Osteocyte (in vitro differentiated cells): Measurements from ENCODE around the gene NFKB1. TPM values are rescaled to one million over a fixed set of nuclear protein-coding genes. Genes with fewer than 3 reads are reported as not detected.

Source experiments
- DNase-seq: peaks from one replicate; pipeline ENCODE4 v3.0.0; 2021; ENCODE audit warnings: mixed read lengths; ENCODE audit not compliant: unreplicated experiment; ENCODE audit errors: extremely low spot score
- H3K27ac Mint-ChIP-seq: one replicate; pipeline ENCODE4 v1.8.0; 2021; ENCODE audit warnings: mild to moderate bottlenecking, mixed read lengths; ENCODE audit not compliant: unreplicated experiment
- H3K27me3 Mint-ChIP-seq: one replicate; pipeline ENCODE4 v1.8.0; 2021; ENCODE audit warnings: mixed read lengths; ENCODE audit not compliant: unreplicated experiment
- H3K36me3 Mint-ChIP-seq: one replicate; pipeline ENCODE4 v1.8.0; 2021; ENCODE audit warnings: mixed read lengths; ENCODE audit not compliant: unreplicated experiment
- H3K4me1 Mint-ChIP-seq: one replicate; pipeline ENCODE4 v1.8.0; 2021; ENCODE audit warnings: mixed read lengths; ENCODE audit not compliant: unreplicated experiment
- H3K4me3 Mint-ChIP-seq: one replicate; pipeline ENCODE4 v1.8.0; 2021; ENCODE audit warnings: mild to moderate bottlenecking, moderate library complexity, mixed read lengths; ENCODE audit not compliant: unreplicated experiment
- H3K9me3 Mint-ChIP-seq: one replicate; pipeline ENCODE4 v1.8.0; 2021; ENCODE audit warnings: mixed read lengths; ENCODE audit not compliant: unreplicated experiment
- CTCF ChIP-seq: fragments of 200-600 bp; sonication (generic); IDR thresholded peaks from 2 replicates; pipeline ENCODE4 v1.5.0; 2021; ENCODE audit warnings: antibody characterized with exemption, mild to moderate bottlenecking, moderate library complexity
- total RNA-seq: library from RNA; stranded (reverse); gene quantifications from 2 replicates; pipeline ENCODE4 v1.2.1, GENCODE V29; 2021

Gene NFKB1
- total RNA-seq, 1 donor from 2014 or later, result 27.9 TPM

DNA sequence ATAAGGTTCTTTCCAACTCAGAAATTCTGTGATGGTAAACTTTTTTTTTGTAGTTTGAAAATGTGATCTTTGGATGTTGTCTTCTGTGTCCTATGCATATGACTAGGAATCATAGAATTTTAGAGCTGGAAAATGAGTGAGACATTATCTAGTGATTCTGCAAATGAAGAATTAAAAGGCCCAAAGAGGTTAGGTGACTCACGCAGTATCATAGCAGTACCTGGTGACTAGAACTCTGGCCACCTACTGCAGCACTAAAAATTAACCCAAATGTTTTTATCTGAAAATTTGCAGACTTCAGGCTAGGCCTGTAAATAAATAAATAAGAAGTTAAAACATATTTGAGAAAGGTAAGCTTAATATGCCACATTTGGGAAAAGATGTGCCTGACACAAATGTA lies 52.8 kb downstream of the NFKB1 start:
- peaks cover 25% of the 10 kb centered on the region for H3K4me1 Mint-ChIP-seq
- TF ChIP-seq CTCF, result no peak
- no peak overlapping the region for H3K4me3 Mint-ChIP-seq
- DNase-seq, result no peak
- H3K27ac Mint-ChIP-seq, result peak overlapping the region; percentile 77
- H3K9me3 Mint-ChIP-seq, result no peaks in the 10 kb centered on the region
- no peaks in the 10 kb centered on the region for H3K27me3 Mint-ChIP-seq
- H3K36me3 Mint-ChIP-seq, result peaks cover 2% of the 10 kb centered on the region

GRCh38 chr4:102554482-102554881 lies 53.3 kb downstream of the NFKB1 start:
- DNase-seq, result no peak
- Mint-ChIP-seq H3K27me3 (no peaks in the 10 kb centered on the region), H3K27ac (peak overlapping the region; percentile 77), H3K4me3 (no peak overlapping the region), H3K36me3 (peaks cover 2% of the 10 kb centered on the region), H3K4me1 (peaks cover 26% of the 10 kb centered on the region), H3K9me3 (no peaks in the 10 kb centered on the region)
- TF ChIP-seq CTCF, result no peak

DNA sequence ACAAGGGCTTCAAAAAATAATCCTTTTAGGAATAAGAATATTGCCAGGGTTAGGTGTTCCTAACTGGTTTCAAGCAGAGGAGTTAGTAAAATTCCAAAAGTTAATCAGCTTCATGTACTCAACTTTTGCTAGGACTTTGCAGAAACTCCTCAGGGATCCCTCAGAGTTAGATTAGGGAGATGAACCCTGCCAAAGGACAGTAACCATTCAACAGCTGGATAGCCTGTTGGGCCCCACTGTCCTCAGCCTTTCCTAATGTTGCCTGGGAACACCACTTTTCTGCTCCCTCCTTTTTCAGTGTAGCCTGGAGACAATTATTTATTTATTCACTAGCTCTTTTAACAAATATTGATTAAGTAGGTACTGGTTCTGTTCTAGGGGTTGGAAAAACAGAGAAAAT lies 53.8 kb downstream of the NFKB1 start:
- H3K36me3 Mint-ChIP-seq, result peaks cover 3% of the 10 kb centered on the region
- H3K4me3 Mint-ChIP-seq, result no peak overlapping the region
- no peak for TF ChIP-seq CTCF
- no peaks in the 10 kb centered on the region for H3K27me3 Mint-ChIP-seq
- no peak for DNase-seq
- no peaks in the 10 kb centered on the region for H3K9me3 Mint-ChIP-seq
- no peak overlapping the region for H3K27ac Mint-ChIP-seq
- peaks cover 27% of the 10 kb centered on the region for H3K4me1 Mint-ChIP-seq

GRCh38 chr4:102557636-102558035 lies 56.5 kb downstream of the NFKB1 start:
- no peaks in the 10 kb centered on the region for H3K27me3 Mint-ChIP-seq
- H3K4me1 Mint-ChIP-seq, result peaks cover 17% of the 10 kb centered on the region
- no peaks in the 10 kb centered on the region for H3K9me3 Mint-ChIP-seq
- no peak for TF ChIP-seq CTCF
- peaks cover 3% of the 10 kb centered on the region for H3K36me3 Mint-ChIP-seq
- no peak overlapping the region for H3K4me3 Mint-ChIP-seq
- DNase-seq, result no peak
- no peak overlapping the region for H3K27ac Mint-ChIP-seq

DNA sequence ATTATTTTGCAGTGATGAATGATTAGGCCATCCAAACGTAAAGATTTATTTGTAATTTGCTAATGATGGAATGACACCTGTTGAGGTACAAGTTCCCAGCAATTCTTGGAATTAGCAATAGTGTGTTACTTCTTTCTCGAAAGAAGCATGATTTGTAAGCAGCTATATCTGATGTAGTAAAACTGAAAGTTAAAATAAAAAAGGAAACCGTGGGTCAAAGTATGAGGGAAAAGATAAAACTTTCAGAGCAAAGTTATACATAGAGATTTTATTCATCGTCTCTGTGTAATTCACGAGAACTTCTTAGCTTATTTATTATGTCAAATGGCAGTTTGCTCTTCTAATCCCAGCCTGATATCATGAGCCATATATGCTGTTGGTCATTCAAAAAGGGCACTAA lies 59.0 kb downstream of the NFKB1 start:
- H3K27me3 Mint-ChIP-seq, result no peaks in the 10 kb centered on the region
- H3K4me1 Mint-ChIP-seq, result peaks cover 11% of the 10 kb centered on the region
- DNase-seq, result no peak
- no peaks in the 10 kb centered on the region for H3K9me3 Mint-ChIP-seq
- no peak for TF ChIP-seq CTCF
- H3K36me3 Mint-ChIP-seq, result peaks cover 15% of the 10 kb centered on the region
- no peak overlapping the region for H3K27ac Mint-ChIP-seq
- H3K4me3 Mint-ChIP-seq, result no peak overlapping the region
